MM.1S (cell line): ENCODE data around the gene INTS11.

Source experiments
- EZH2 ChIP-seq: fragments of 300-600 bp; sonication (generic); optimal IDR thresholded peaks from 2 replicates; pipeline ENCODE3; 2017; ENCODE audit warnings: low read depth, mild to moderate bottlenecking, antibody characterized with exemption, low read length, mixed read lengths
- TF ChIP-seq, protein P1 (sequence below): fragments of 300-600 bp; sonication (generic); IDR thresholded peaks from 2 replicates; pipeline ENCODE4 v1.5.1; 2016; ENCODE audit warnings: antibody characterized with exemption, low read length, mixed read lengths

DNA sequence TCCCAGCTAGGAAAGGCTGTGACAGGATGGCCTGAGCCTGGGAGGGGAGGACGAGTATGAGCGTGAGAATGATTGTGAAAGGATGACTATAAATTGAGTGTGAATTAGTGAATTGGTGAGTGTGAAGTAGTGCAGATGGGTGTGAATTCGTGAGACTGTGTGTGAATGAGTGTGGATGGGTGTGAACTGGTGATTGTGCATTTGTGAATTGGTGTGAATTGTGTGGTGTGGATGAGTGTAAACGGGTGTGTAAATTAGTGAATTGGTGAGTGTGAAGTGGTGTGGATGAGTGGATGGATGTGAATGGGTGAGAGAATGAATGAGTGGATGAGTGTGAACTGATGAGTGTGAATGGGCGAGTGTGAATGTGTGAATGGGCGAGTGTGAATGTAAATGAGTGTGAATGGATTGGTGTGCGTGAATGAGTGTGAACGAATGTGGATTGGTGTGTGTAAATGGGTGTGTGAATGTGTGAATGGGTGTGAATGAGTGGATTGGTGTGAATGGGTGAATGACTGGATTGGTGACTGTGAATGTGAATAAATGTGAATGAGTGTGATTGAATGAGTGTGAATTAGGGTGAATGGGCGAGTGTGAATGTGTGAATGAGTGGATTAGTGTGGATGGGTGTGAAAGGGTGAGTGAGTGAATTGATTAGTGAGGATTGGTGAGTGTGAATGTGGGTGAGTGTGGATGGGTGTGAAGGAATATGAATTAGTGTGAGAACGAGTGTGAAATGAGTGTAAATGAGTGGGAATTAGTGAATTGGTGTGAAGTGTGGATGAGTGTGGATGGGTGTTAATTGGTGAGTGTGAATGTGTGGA is 41.6 kb upstream of the INTS11 start:
- TF ChIP-seq EZH2, result no peak
- TF ChIP-seq, protein P1, sequence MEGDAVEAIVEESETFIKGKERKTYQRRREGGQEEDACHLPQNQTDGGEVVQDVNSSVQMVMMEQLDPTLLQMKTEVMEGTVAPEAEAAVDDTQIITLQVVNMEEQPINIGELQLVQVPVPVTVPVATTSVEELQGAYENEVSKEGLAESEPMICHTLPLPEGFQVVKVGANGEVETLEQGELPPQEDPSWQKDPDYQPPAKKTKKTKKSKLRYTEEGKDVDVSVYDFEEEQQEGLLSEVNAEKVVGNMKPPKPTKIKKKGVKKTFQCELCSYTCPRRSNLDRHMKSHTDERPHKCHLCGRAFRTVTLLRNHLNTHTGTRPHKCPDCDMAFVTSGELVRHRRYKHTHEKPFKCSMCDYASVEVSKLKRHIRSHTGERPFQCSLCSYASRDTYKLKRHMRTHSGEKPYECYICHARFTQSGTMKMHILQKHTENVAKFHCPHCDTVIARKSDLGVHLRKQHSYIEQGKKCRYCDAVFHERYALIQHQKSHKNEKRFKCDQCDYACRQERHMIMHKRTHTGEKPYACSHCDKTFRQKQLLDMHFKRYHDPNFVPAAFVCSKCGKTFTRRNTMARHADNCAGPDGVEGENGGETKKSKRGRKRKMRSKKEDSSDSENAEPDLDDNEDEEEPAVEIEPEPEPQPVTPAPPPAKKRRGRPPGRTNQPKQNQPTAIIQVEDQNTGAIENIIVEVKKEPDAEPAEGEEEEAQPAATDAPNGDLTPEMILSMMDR, result no peak
